GM20000 (cell line): Measurements from ENCODE around the gene GPR50.

Source experiments
- DNase-seq: peaks from one replicate; pipeline ENCODE4 v3.0.0; 2012; ENCODE audit warnings: low spot score
- CTCF ChIP-seq: IDR thresholded peaks from 2 replicates; pipeline ENCODE4 v1.5.1; 2012; ENCODE audit warnings: mild to moderate bottlenecking, control low read depth; ENCODE audit errors: extremely low read depth, missing control alignments

GPR50 gene

GRCh38 chrX:151226941-151227340, 50.6 kb downstream of the GPR50 start:
- DNase-seq = no peak
- no peak for TF ChIP-seq CTCF

- TF ChIP-seq CTCF = no peak
- no peak for DNase-seq
These were observed 51.2 kb downstream of the GPR50 start for GRCh38 chrX:151227627-151228026.

- TF ChIP-seq CTCF = no peak
- DNase-seq = no peak
These were observed 52.6 kb downstream of the GPR50 start for GRCh38 chrX:151228935-151229334.
